HG02840 (cell line): ENCODE data around the gene ABTB2.
"Not testable (repeated sequence)": the region's sequence is repeated elsewhere in the genome, so short reads cannot be mapped to it uniquely, and the experiment has no call there.

ENCODE experiments used
- ATAC-seq: cut with Tn5 transposase; IDR thresholded peaks from one replicate; pipeline ENCODE4 v1.9.1; 2021; ENCODE audit warnings: mild to moderate bottlenecking, moderate library complexity, moderate number of reproducible peaks; ENCODE audit not compliant: unreplicated experiment, low FRiP score

Gene ABTB2

GRCh38 chr11:34219279-34219678, 138.5 kb downstream of the ABTB2 start:
- ATAC-seq, result no peak

- ATAC-seq, result not testable (repeated sequence)
Measured at GRCh38 chr11:34218756-34219155, 139.1 kb downstream of the ABTB2 start.

DNA sequence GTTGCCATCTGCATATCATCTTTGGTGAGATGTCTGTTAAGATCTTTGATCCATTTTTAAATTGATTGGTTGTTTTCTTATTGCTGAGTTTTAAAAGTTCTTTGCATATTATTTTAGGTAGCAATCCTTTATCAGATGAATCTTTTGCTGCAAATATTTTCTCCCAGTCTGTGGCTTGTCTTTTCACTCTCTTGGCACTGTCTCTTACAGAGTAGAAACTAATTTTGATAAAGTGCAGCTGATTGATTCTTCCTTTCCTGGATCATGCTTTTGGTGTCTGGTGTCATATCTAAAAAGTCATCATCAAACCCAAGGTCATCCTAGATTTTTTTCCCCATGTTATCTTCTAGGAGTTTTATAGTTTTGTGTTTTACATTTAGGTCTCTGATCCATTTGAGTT, 139.7 kb downstream of the ABTB2 start:
- ATAC-seq, result no peak

- ATAC-seq, result no peak
Measured at GRCh38 chr11:34216706-34217105, 141.1 kb downstream of the ABTB2 start.

- ATAC-seq, result no peak
Measured at GRCh38 chr11:34215806-34216453, 141.9 kb downstream of the ABTB2 start.

- no peak for ATAC-seq
Measured at GRCh38 chr11:34214961-34215805, 142.6 kb downstream of the ABTB2 start.

GRCh38 chr11:34213366-34213765, 144.4 kb downstream of the ABTB2 start:
- ATAC-seq, result no peak

- ATAC-seq, result no peak
Measured at GRCh38 chr11:34212566-34212965, 145.2 kb downstream of the ABTB2 start.

GRCh38 chr11:34209809-34210208, 148.0 kb downstream of the ABTB2 start:
- no peak for ATAC-seq

DNA sequence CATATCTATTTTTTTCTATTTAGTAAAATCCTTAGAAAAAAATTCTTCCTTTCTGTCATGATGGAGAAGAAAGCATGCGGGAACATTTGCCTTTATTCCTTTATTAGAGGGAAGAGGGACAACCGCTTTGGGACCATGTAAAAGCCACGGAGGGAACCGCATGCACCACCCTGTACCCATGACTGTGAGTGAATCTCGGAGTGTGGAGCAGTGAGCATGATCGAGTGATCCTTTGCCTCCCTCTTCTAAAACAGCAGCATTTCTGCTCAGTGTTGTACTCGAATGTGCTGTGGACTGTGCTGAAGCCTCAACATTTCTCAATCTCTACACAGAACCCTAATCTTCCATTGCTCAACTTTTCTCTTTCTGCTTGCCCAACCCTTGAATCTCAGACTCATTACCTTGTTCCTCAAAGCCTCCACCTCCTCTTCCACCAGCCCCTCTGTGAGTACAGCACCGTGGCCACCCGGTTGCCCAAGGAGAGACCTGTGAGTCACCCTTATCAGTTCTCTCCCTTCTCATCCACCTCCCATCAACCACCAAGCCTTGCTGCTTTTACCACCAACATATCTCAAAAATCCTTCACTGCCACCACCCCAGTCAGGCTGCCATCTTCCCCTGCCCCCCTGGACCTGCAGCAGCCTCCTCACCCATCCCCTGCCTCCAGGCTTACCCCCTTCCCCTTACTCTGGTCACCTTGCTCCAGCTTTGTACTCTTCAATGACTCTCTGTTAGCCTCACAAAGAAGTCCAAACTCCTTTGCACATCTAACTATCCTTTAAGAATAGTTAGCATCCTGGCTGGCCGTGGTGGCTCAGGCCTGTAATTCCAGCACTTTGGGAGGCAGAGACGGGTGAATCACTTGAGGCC, 149.3 kb downstream of the ABTB2 start:
- ATAC-seq, result no peak

DNA sequence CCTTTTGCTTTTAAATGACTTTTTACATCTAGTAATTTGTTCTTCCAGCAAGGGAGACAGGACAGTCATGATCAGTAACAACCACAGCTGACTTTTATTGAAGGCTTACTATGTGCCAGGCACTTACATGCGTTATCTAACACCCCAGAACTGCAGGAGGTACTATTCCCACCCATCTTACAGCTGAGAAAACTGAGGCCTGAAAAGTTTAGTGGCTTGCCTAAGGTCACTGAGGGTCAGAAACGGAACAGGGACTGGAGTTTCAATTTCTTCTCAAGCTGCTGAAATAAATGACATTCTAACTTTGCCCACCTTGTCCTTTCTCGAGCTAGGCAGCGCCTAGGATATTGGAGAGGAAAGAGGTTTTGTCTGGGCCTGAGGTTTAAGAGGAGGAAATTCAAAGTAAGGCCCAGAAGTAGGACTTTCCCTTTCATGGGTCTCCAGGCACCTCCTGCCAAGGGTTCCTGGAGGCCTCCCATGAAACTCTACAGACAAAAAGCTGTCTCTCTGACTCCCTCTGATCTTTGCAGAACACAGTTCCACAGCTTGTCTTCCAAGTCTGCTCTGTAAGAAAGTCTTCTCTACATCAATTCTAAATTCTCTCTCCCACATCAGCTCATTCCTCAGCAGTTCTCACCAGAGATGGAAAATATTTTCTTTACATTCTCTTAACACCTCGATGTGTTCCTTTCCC, 150.2 kb downstream of the ABTB2 start:
- ATAC-seq, result no peak

GRCh38 chr11:34206407-34207300, 151.2 kb downstream of the ABTB2 start:
- ATAC-seq, result no peak

DNA sequence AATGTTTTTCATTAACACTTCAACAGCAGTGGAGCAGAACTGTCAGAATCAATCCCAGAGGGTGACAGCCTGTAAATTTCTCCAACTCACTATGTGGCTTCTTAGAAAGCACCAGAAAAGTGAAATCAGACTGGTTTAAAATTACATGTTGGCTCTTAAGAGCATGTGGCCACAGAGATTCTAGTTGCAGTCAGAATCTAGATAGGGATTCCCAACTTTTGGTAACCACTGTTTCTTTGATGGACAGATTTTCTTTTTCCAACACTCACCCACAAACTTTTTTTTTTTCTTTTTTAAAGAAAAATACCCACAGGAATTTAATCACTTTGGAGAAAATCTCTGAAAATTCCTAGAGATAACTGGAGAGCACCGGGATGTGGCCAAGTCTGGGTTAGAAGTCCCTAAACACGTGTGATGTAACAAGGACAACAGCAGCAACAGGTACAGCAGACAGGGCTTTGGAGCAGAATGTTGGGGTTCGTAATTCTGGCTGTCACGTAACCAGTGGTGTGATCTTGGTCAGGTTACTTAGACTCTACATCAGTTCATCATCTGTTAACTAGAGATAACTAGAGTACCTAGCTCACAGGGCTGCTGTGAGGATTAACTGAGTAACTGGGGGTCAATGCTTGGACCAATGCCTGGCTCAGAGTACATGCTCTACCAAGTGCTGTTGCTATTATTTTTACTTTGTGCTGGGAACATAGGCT, 152.3 kb downstream of the ABTB2 start:
- no peak for ATAC-seq

DNA sequence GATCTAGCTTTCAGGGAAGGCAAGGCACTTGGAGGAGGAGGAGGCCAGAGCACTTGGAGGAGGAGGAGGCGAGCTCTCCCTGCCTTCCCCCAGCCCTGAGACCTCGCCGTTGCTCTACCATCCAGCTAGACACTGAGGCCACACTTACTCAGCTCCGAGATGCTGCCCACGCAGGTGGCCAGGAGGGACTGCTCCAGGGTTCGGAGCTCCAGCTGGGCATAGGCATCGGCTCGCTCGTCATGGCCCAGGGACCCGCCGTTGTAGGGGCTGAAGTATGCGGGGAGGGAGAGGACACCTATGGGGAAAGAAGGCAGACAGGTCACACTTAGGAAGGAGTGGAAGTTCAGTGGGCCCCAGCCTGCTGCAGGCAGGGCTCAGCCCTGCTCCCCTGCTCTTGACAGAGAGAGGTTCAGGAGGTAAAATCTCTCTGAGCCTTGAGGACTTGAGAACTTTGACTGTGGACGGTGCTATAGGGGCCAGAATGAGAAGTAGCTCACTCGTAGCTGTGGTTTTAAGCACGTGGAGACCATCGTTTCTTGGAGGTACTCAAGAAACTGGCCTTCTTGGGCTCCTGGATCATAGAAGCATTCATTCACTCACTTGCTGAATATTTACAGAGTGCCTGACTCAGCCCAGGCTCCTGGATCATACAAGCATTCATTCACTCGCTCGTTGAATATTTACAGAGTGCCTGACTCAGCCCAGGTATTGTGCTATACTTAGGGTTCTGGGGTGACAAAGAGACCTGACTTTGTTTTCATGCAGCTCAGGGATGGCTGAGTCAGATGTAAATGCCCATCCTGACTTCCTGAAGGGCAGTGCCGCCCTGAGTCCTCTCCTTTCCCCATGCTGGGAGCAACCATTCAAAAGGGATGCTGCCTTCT, 153.2 kb downstream of the ABTB2 start:
- no peak for ATAC-seq

DNA sequence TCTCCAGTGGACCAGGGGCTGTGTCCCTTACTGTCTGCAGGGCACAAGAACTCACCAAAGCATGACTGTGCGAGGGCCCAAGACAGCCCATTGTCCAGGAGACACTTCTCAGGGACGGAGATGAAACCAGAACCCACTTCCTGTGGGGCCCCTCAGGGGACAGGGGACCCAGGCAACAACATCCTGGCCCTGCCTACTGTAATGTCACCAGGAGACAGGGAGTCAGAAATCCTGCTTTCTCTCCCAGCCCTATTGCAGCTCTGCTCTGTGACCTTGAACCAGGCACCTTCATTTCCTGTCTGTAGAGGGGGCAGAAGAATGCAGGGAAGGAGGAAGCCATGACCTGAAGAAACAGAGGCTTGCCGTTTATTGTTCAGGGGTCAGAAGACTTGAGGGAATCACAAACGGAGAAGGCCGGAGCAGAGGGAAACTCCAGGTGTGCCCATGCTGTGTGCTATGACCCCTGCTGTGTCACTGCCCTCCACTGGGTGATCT, 154.4 kb downstream of the ABTB2 start:
- no peak for ATAC-seq

DNA sequence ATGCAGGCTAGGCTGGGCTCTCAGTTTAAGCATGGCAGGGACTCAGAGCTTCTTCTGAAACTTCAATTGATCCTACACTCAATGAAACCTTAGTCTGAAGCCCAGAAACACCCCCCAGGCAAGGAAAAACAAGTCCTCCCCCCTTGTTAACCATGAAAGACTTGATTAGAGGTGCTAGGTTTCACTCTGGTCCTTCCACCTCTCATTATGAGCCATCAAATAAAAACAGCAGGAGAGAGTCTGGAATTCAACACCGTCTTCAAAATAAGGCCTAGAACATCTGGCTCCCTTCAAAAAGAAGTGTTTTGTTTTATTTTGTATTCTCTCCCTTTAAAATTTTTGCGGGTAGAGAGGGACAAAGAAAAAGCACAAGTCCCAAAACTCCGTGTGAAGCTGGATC, 156.7 kb downstream of the ABTB2 start:
- ATAC-seq, result no peak

- ATAC-seq, result no peak
Measured at GRCh38 chr11:34199525-34199924, 158.3 kb downstream of the ABTB2 start.

DNA sequence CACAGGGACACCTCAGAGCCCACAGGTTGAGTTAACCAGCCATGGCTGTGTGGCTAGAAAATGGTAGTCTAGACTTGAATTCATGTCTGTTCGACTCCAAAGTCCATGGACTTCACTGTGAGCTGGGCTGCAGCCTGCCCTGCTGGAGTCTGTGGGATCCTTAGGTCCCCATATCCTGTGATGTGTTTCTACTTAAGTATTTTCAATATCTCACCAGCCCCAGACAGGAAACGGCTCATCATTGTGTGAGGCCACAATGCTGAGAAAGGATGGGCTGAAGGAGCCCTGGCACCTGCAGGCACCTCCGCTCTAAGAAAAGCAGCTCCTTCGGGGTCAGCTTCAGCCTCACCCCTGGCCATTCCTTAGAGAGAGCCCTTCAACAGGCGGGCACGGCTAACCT, 159.3 kb downstream of the ABTB2 start:
- no peak for ATAC-seq
